DMS114 treated with DMSO at 0.1 percent for 48 hours (cell line): ENCODE data around the gene PWP1.
A peak's percentile ranks its signal among the peaks of the same experiment; 100 is the strongest.

Source experiments
- DNase-seq: peaks from one replicate; lab custom pipeline; 2025; ENCODE audit not compliant: unreplicated experiment; lab: John Stamatoyannopoulos, UW

Gene PWP1

GRCh38 chr12:107685360-107686248 is at the start of gene PWP1:
PWP1 (plus strand) TSS chr12:107685799; CDS start chr12:107685900, 101 bp downstream.
- peak; percentile 87 for DNase-seq

DNA sequence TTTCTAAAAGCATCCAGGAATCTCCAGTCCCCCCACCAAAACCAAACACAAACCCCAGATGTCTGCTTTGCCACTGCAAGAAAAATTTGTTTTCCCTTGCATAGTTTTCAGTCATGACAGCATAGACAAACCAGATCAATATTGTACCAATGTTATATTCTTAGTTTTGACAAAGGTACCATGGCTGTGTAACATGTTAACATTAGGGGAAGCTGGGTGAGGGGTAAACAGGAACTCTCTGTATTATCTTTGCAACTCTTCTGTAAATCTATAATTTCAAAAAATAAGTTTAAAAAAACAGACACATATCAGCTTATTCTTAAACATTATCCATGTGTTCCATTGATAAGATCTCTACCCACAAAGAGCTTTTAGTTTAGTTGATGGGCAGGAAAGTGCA is 44.4 kb upstream of the PWP1 start:
- DNase-seq = no peak

DNA sequence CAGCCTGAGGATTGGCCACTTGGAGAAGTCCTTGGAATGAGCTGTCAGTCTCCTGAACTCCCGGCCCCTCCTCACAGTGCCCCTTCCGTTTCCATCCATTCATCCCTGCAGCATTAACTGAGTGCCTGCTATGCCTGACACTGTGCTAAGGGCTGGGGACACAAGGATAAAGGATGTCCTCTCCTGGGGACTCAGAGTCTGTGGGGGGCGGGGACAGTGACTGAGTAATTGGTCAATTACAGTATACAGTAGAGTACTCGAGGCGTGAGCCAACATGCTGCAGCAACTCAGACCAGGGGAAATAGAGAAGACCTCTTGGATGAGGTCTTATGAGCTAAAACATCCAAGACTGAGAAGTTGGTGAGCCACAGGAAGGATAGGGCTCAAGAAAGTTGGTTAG is 43.4 kb upstream of the PWP1 start:
- DNase-seq = no peak

DNA sequence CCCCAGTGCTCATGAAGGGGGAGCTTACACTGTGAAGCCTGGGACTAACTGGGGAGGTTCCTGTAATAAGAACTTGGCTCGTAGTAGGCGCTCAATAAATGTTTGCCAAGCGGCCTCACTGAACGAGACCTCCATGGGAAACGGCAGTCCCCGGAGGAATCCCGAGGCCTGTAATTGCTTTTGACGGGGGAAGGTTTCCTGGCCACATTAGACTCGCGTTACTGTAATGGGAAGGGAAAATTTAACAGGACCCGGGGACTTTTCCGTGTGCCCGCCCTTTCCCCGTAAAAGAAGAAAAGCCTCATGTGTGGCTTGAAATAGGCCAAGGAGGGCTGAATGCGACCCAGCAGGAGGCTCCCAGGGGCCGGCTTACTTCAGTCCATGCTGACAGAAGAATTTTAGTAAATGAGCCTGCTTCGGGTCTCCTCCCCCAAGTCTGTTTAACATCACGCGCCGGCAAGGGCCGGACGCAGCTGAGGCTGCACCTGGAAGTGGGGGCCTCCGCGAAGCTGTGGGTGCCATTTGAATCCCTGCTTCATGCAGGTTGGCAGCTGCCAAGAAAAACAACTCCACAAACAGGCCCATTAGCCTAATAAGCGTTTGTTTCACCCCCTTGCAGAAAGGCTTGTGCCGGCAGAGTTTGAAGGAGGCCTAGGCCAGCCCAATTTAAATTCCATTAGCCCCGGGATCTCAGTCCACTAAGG is 39.8 kb upstream of the PWP1 start:
- no peak for DNase-seq

DNA sequence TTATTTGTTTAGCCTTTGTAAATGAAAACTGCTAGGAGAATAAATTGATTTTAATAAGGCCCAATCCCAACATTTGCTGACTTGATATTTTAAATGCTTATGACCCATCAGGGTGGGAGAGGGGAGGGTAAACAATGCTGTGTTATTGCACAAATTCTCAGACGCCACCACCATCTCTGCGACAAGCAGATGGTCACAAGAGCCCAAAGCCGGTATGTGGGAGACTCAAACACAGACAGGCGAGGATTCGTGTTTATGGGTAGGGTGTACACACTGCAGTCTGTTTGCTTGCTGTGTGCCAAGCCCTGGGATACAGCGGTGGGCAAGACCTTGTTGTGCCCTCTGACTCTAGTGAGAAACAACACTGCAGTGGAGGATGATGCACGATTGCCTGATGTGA is 39.2 kb upstream of the PWP1 start:
- no peak for DNase-seq

DNA sequence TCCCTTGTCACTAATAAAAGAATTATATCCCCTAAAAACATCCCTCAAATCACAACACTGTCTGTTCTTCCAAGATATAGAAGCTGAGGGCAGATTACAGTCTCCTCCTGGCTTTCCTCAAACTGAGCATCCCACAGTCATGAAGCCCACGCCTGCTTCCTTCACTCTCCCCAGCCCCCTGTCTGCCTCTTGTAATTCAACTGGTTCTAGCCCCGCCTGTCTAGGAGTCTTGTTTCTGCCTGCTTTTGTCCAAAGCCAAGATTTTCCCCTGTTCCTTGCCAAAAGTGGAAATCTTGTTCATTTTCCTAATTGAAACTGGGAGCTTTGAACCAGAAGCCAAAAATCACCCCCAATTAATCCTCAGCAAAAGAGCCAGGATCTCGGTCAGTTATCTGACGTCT is 35.9 kb upstream of the PWP1 start:
- no peak for DNase-seq

- DNase-seq = no peak
Measured at GRCh38 chr12:107650977-107651376, 34.6 kb upstream of the PWP1 start.

GRCh38 chr12:107651571-107652449 is 33.8 kb upstream of the PWP1 start:
- DNase-seq = no peak

GRCh38 chr12:107653519-107653918 is 32.1 kb upstream of the PWP1 start:
- no peak for DNase-seq

GRCh38 chr12:107654873-107655272 is 30.7 kb upstream of the PWP1 start:
- DNase-seq = no peak

- no peak for DNase-seq
Measured at GRCh38 chr12:107655281-107656065, 30.1 kb upstream of the PWP1 start.

- no peak for DNase-seq
Measured at GRCh38 chr12:107656302-107656701, 29.3 kb upstream of the PWP1 start.

GRCh38 chr12:107657133-107657532 is 28.5 kb upstream of the PWP1 start:
- DNase-seq = no peak

GRCh38 chr12:107657621-107658020 is 28.0 kb upstream of the PWP1 start:
- DNase-seq = no peak

- no peak for DNase-seq
Measured at GRCh38 chr12:107660235-107660634, 25.4 kb upstream of the PWP1 start.

- no peak for DNase-seq
Measured at GRCh38 chr12:107660861-107661415, 24.7 kb upstream of the PWP1 start.

DNA sequence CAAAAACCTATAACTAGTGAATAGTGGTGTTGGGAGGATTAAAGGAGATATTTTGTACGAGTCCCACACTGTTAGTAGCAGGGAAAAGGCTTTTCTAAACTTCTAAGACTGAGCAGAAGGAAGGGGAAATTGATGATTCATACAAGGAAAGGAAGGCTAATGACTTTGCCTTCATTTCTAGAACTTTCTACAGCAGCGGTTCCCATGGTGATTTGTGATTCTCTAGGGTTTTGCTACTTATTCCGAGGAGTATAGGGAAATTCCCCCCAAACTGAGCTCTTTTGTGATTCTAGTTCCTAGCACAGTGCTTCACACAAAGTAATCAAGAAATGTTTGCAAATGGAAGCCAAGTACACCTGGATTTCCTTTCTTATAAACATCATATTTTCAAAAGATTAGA is 23.8 kb upstream of the PWP1 start:
- no peak for DNase-seq

DNA sequence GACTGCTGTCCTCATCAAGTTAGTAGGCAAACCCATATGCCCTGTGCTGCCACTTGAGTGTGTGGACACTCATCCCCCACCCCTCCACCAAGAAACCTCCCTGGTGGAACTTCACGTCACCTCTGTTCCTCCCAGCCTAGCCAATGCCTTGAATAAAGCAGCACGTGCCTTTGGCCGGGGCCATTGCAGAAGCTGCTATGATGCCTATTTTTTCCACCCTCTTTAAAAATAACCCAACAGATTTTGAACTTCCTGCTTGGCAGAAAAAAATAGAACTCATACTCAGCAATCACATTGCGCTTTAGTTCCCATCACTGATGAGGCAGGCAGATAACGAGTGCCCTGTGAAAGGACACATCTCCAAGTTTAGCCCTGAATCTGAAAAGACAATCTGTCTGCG is 23.1 kb upstream of the PWP1 start:
- DNase-seq = no peak

DNA sequence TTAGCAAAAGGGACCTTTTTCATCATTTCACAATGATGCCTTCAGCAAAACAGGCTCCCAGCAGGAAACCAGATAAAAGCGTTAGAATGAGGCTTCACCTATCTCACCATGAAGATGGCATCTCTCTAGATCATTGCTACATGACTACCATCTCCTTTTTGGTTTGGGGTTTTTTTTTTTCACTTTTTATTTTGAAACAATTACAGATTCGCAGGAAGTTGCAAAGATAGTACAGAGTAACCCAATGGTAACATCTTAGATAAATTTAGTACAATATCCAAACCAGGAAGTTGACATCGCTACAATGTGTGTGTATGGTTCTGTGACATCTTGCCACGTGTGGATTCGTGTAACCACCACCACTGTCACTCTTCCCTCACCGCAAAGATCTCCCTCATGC is 22.3 kb upstream of the PWP1 start:
- no peak for DNase-seq

DNA sequence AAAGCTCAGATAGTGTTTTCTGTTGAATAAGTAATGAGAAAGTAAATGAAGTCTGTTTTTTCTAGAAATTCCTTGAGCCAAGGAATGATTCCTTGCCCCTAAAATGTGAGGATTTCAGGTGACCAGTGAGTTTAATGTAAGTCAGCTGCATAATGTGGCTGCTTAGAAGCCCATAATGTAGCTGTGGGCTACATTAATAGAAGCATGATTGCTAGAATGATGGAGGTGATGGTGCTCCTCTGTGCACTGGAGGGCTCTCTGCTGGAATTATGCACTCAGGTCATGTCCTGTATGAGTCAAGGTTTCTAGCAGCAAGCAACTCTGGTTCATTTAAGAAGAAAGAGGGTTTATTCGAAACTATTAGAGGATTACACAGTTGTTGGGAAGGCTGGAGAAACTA is 19.6 kb upstream of the PWP1 start:
- DNase-seq = no peak
